Measurements from ENCODE around the gene FAM111A. TPM values are rescaled to one million over a fixed set of nuclear protein-coding genes. Genes with fewer than 3 reads are reported as not detected.
"Not testable (repeated sequence)": the region's sequence is repeated elsewhere in the genome, so short reads cannot be mapped to it uniquely, and the experiment has no call there.

Gene FAM111A, protein sequence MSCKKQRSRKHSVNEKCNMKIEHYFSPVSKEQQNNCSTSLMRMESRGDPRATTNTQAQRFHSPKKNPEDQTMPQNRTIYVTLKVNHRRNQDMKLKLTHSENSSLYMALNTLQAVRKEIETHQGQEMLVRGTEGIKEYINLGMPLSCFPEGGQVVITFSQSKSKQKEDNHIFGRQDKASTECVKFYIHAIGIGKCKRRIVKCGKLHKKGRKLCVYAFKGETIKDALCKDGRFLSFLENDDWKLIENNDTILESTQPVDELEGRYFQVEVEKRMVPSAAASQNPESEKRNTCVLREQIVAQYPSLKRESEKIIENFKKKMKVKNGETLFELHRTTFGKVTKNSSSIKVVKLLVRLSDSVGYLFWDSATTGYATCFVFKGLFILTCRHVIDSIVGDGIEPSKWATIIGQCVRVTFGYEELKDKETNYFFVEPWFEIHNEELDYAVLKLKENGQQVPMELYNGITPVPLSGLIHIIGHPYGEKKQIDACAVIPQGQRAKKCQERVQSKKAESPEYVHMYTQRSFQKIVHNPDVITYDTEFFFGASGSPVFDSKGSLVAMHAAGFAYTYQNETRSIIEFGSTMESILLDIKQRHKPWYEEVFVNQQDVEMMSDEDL
- 9.6 TPM for total RNA-seq
- long read RNA-seq, partial matches to known transcripts: 0 of 1 reads
- long read RNA-seq, other reads (novel, unspliced or antisense): 1 of 1 reads

- H3K9me3 ChIP-seq (replicated peaks): no peaks in the 10 kb centered on the region
- peak; percentile 37 for TF ChIP-seq CTCF (IDR thresholded peaks at IDR 0.05; ENCODE audit: borderline replicate concordance)
- peaks cover 9% of the 10 kb centered on the region for H3K36me3 ChIP-seq
- peak within 1 kb of the TSS; percentile 90 for H3K27ac ChIP-seq (replicated peaks)
- H3K4me1 ChIP-seq: peaks cover 36% of the 10 kb centered on the region
- H3K4me3 ChIP-seq: peak within 1 kb of the TSS; percentile 78
- DNase-seq: peak; percentile 90
- intact Hi-C loops (cut with micrococcal nuclease): no loop called here
- no peaks in the 10 kb centered on the region for H3K27me3 ChIP-seq (ENCODE audit: low read depth)
These were observed at the start of gene FAM111A for GRCh38 chr11:59142530-59143507. FAM111A (plus strand) TSS chr11:59142856; CDS start chr11:59148873, 6,017 bp downstream.

DNA sequence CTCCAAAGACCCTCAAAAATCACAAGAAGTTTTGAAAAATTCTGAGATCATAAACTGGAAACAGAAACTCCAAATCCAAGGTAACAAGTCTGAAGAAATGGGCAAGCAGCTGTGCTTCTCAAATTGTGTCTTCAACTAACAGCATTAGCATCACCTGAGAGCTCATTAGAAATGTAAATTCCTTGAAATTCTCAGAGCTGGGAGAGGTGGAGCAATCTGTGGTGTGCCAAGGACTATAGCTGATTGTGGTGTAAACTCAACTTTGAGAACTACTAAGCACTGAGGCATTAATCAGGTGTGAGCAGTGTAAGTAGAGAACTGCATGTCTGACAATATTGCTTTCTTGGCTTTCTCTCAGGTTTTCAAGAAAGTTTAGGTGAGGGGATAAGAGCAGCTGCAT is 49.1 kb upstream of the FAM111A start:
- intact Hi-C loops (cut with micrococcal nuclease): loop anchor here (10.0 kb wide), 1 partner anchor 61 kb away; no protein-coding TSS in a partner anchor
- not testable (repeated sequence) for H3K4me1 ChIP-seq

GRCh38 chr11:59095225-59095624 is 47.4 kb upstream of the FAM111A start:
- not testable (repeated sequence) for DNase-seq; H3K9me3 ChIP-seq (replicated peaks); H3K4me1 ChIP-seq; H3K4me3 ChIP-seq; H3K27ac ChIP-seq (replicated peaks); H3K36me3 ChIP-seq
- H3K27me3 ChIP-seq (ENCODE audit: low read depth): peaks cover 35% of the 10 kb centered on the region
- intact Hi-C loops (cut with micrococcal nuclease): loop anchor here (10.0 kb wide), 1 partner anchor 60 kb away; no protein-coding TSS in a partner anchor

More for the DNA sequence above, 49.1 kb upstream of the FAM111A start:
- H3K4me3 ChIP-seq; H3K36me3 ChIP-seq; H3K27ac ChIP-seq (replicated peaks); H3K9me3 ChIP-seq (replicated peaks); DNase-seq: not testable (repeated sequence)
- H3K27me3 ChIP-seq (ENCODE audit: low read depth): peaks cover 26% of the 10 kb centered on the region

DNA sequence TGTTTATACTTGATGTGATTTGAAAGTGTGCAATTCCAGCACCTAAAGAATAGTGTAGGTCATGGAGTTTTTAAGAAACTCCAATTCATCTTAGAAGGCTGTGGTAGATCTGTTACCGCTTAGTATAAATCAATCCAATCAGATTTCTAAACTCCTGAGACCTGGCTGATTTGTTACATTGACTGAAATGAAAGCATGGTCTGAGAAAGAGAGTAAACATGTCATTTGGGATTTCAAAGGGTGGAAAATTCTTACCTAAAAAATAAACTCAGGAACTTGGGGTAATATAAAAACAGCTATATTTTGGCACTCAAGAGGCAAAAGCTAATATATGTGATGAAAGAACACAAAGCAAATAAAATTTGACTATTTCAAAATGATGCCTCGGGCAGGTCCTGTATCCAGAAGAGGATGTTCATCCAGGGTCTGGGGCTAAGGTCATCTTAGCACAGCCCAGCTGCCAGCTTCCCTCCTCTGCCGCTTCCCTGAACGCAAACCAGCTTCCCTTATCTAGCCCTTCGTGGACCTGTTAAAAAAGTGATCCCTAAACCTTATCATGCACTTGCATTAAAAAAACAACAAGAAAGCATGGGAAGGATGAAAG is 46.6 kb upstream of the FAM111A start:
- H3K9me3 ChIP-seq (replicated peaks); H3K27ac ChIP-seq (replicated peaks); H3K36me3 ChIP-seq; DNase-seq; H3K4me3 ChIP-seq; H3K4me1 ChIP-seq: not testable (repeated sequence)
- peaks cover 43% of the 10 kb centered on the region for H3K27me3 ChIP-seq (ENCODE audit: low read depth)
- intact Hi-C loops (cut with micrococcal nuclease): loop anchor here (10.0 kb wide), 1 partner anchor 59 kb away; no protein-coding TSS in a partner anchor

DNA sequence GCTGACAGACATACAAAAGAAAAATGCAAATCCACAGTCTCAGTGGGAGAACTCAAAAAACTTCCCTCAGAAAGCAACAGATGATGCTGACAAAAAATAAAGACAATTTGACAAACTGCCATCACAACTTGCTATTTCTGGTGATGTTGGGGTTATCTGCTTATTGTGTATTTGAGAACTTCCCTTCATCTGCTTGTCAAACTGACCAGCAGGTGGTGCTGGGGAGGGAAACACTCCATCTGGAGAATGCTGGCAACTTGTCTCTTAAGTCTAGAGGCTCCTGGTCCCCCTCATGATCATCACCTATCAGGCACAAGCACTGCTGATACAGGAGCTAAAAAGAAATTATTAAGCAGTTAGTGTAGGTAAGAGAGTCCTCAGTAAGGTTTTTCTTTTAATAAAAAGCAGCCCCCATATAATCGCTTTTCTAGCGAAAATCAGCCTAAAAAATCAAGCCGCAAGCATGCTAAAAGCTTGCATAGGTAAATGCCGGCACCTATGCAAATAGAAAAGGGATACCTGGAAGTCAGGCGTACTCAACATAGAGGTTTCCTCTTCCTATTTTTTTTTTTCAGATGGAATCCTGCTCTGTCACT is 45.4 kb upstream of the FAM111A start:
- H3K4me3 ChIP-seq: no peak overlapping the region
- H3K27me3 ChIP-seq (ENCODE audit: low read depth): peaks cover 45% of the 10 kb centered on the region
- no peak overlapping the region for H3K27ac ChIP-seq (replicated peaks)
- TF ChIP-seq CTCF (IDR thresholded peaks at IDR 0.05; ENCODE audit: borderline replicate concordance): peak; percentile 75
- intact Hi-C loops (cut with micrococcal nuclease): loop anchor here (10.0 kb wide), 1 partner anchor 58 kb away; no protein-coding TSS in a partner anchor
- DNase-seq: peak; percentile 41
- H3K4me1 ChIP-seq: peaks cover 6% of the 10 kb centered on the region
- H3K36me3 ChIP-seq: no peaks in the 10 kb centered on the region
- no peaks in the 10 kb centered on the region for H3K9me3 ChIP-seq (replicated peaks)

DNA sequence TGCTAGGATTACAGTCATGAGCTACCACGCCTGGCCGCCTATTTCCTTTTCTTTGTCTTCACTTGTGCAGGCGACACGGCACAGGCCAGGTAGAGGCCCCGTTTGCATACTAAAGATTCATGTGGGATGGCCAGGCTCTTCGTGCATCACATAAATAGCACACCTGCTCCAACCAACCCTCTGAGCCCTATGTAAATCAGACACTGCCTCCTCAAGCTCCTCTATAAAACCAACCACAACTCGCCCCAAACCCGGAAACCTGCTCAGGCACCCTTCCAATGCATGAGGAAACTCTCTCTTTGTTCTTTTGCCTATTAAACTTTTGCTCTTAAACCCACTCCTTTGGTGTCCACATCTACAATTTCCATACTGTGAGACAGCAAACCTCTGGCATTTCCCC is 44.7 kb upstream of the FAM111A start:
- H3K27ac ChIP-seq (replicated peaks); H3K9me3 ChIP-seq (replicated peaks); H3K36me3 ChIP-seq; DNase-seq; H3K4me1 ChIP-seq; H3K4me3 ChIP-seq: not testable (repeated sequence)
- peaks cover 52% of the 10 kb centered on the region for H3K27me3 ChIP-seq (ENCODE audit: low read depth)
- intact Hi-C loops (cut with micrococcal nuclease): loop anchor here (10.0 kb wide), 1 partner anchor 57 kb away; no protein-coding TSS in a partner anchor
